NOMO-1 (cell line): ENCODE results near the gene ZBTB43.
"Not testable (repeated sequence)": the region's sequence is repeated elsewhere in the genome, so short reads cannot be mapped to it uniquely, and the experiment has no call there.

Experiments
- DNase-seq, 2 experiments: peaks; one replicate each; lab custom pipeline; 2025; ENCODE audit not compliant: unreplicated experiment in 2 of 2; lab: John Stamatoyannopoulos, UW

Gene ZBTB43

DNA sequence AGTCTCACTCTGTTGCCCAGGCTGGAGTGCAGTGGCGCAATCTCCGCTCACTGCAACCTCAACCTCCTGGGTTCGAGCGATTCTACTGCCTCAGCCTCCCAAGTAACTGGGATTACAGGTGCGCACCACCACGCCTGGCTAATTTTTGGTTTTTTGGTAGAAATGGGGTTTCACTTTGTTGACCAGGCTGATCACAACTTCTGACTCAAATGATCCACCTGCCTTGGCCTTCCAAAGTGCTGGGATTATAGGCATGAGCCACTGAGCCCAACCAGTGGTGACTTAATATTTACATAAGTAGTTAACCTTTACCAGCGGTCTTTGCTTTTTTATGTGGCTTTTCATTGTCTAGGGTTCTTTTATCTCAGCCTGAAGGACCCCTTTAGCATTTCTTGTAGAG, 19.2 kb downstream of the ZBTB43 start:
- DNase-seq = not testable (repeated sequence)

DNA sequence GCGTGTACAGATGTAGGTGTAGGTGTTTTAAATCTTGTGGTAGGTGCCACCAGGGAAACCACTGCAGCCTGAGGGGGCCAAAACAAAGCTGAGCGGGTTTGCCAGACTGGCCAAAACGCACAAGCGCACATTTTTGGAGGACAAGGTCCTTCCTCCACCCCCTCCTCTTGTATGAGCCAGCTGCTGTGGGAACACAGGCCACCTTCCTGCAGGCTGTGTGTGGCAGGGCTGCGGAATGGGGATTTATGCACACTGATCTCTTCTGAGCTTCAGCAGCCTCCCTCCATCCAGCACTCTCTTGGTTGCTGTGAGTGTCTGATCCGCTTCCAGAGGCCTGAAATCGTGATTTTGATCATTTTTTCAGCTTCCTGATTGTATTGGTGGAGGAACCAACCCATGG, 22.4 kb downstream of the ZBTB43 start:
- DNase-seq = no peak

DNA sequence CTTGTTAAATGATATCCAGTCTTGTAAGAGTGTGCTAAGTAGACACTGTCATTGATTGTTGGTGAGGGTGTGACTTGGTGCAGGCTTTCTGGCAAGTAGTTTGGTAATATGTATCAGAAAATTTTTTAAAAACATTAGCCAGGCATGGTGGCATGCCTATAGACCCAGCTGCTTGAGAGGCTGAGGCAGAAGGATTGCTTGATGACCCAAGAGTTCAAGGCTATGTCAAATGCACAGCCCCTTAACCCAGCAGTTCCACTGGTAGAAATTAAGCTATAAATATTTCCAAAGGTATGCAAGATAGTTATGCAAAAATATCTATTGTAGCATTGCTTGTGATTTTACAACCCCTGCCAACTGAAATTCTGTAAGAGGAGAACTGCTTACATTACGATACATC, 24.2 kb downstream of the ZBTB43 start:
- no peak for DNase-seq

DNA sequence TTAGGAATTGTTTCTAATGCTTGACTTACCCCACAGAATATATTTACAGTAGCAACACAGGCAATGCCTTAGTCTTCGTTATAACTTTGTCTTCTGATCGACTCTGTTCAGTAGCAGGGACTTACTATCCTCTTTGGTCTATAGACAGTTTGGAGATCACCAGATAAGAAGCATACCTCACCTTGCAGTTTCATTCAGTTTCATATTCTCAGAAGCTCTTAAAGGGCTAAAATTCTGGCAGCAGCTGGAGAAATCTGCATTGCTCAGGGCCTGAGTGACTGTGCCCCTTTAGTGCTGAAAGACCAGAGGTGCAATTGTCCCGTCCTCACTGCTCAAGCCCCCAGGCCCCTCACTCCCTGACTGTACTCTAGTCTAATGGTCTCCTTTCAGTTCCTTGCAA, 26.0 kb downstream of the ZBTB43 start:
- DNase-seq = no peak

DNA sequence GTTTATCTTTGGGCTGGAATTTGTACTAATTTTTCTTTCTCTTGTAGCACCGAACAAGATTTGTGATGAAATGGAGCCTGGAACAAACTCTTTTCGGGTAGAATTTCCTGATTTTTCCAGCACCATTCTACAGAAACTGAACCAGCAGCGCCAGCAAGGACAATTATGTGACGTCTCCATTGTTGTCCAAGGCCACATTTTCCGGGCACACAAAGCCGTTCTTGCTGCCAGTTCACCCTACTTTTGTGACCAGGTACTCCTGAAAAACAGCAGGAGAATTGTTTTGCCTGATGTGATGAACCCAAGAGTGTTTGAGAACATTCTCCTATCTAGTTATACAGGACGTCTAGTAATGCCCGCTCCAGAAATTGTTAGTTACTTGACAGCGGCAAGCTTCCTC, 27.6 kb downstream of the ZBTB43 start:
- DNase-seq = no peak

DNA sequence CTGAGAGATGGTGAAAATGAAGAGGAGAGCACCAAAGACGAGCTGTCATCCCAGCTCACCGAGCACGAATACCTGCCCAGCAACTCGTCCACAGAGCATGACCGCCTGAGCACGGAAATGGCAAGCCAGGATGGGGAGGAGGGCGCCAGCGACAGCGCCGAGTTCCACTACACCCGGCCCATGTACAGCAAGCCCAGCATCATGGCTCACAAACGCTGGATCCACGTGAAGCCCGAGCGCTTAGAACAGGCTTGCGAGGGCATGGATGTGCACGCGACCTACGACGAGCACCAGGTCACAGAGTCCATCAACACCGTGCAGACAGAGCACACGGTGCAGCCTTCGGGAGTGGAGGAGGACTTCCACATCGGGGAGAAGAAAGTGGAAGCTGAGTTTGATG, 28.2 kb downstream of the ZBTB43 start:
- DNase-seq = no peak

DNA sequence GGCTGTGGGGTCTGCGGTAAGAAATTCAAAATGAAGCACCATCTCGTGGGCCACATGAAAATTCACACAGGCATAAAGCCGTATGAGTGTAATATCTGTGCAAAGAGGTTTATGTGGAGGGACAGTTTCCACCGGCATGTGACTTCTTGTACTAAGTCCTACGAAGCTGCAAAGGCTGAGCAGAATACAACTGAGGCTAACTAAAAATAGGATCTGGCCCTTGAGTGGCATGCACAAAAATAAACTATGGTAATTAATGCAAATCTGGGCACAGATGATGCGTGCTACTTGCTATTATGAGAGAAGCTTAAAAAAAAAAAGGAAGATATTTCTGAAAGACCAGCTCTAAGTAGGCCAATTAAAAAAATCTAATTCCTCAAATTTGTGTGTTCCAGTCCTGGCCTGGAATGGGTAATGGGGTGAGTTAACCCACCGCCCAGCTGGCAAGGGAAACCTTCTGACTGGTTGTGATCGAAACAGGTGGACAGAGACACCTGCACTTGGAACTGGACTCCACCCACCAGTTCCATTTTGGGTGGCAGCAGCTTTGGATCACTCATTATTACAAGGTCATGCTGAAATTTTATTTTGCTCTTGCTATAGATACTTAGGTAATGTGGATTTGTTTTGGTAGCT, 29.0 kb downstream of the ZBTB43 start:
- no peak for DNase-seq

DNA sequence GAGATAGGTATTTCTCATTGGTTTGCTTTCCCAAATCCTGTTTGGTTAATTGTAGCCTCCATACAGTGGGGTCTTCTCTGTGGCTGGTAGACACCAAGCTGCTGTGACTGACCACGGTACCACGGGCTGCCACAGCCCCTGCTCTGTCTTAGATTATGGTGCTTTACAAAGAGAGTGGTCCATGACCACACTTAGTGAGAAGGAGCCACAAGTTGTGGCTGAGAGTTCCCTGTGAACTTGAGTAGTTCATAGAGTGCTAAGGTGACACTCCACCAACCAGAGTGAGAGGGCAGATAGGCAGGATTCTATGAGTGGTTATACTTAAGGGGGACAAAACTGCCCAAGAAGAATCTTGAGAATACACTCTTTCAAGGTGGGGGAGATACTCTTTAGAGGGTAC, 29.8 kb downstream of the ZBTB43 start:
- no peak for DNase-seq

DNA sequence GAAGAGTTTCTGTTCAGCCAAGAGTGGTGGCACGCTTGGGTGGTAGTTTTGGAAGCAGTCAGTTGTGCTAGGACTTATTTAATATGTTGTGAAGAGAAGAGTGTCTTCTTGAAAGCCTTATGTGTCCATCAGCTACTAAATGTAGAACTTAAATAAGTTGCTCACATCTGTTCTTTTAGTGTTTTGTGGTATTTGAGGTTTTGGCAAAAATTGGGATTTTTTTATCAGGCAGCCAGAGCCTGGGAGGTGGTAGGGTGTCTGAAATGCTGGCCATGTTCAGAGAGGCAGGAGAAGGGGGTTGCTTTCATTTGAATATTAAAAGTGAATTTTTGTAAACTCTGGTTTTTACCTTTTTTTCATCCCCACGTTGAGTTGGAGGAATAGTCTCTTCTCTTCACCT, 31.4 kb downstream of the ZBTB43 start:
- no peak for DNase-seq

DNA sequence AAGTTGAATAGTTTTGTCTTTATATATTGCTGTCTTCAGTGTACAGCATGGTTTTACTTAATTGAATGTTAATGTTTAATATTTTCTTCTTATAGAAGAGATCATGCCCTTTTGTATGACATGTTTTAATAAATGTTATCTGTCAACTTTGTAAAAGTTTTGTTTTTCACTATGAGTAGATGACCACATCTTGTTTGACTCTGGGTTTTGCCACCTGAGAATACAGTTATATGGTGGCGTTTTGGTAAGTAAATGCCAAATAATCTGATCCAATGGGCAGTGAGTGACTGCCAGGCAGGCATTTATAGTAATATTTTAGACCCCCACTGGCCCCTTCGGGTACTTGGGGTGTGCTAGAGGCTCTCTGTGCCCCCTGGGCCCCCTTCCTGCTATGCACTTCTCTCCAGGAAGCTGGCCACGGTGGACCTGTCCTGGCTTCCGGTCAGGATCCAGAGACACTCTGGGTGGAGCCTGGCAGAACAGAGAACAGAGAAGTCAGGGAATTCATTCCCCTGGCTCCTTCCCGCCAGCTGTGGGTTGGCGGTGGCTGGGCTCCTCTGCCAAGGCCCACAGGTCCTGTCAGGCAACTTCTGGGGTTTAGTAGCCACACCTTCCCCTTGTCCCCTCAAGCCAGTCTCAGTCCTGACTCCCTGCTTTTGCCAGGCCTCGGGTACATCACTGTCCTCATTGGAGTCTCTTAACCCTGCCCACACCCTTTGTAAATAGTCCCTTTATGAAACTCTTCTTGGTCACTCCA, 33.4 kb downstream of the ZBTB43 start:
- DNase-seq = no peak

DNA sequence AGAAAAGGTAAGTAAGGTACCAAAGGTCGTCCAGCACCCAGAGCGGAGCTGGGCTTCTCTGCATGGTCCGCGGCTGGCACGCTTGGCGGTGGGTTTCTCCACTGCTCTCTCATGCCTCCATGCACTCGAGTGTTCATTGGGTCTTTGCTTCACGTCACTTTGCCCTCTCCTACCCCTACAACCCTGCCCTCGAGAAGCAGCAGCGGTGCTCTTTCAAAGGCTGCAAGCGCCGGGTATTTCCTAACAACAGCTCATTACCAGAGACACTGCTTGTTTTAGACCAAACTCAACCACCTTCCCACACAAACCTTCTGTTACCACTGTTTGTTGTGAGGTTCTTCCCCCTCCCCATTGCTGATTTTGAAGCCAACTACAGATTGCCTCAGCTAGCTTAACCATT, 34.1 kb downstream of the ZBTB43 start:
- no peak for DNase-seq

DNA sequence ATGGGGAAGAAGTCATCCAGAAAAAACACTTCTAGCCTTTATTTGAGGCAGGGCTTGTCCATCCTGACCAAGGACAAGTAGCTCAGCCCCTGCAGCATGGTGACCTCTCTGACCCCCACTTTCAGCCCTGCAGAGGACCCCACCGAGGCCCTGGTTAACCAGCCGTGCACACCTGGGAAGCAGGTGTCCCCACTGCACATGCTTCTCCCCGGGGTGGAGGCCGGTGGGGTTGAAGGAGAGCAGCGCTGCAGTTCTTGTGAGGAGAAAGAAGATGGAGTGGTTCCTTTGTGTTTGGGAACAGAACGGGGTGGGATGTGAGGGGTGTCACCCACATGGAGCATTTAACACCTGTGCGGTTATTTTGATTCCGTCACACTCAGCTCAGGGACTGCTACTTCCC, 34.5 kb downstream of the ZBTB43 start:
- no peak for DNase-seq

DNA sequence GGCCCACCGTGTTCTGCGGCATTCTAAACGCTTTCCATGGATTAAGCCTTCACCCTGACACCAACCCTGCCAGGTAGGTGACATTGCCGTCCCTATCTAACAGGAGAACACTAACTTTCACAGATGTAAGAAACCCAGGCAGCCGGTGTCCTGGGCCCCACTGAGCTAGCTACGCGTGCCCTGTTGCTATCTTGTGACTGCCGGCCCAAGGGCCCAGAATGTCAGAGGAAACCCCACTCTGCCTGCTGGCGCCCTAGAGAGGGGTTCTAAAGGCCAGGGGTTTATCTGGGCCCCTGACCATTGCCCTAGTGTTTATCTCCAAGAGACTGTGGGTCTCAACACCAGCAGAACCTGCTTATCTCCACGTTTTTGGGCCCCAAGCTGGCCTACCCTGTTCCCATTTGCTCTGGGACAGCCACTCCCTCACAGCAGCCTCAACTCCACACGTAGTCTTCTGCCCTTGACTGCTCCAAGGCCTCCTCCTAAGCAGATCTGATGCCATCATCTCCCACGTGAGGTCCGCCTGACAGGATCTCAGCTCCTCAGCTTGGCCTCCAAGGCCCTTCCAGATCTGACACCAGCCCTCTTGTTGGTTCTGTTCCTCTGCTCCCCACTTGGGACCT, 37.5 kb downstream of the ZBTB43 start:
- DNase-seq = no peak

DNA sequence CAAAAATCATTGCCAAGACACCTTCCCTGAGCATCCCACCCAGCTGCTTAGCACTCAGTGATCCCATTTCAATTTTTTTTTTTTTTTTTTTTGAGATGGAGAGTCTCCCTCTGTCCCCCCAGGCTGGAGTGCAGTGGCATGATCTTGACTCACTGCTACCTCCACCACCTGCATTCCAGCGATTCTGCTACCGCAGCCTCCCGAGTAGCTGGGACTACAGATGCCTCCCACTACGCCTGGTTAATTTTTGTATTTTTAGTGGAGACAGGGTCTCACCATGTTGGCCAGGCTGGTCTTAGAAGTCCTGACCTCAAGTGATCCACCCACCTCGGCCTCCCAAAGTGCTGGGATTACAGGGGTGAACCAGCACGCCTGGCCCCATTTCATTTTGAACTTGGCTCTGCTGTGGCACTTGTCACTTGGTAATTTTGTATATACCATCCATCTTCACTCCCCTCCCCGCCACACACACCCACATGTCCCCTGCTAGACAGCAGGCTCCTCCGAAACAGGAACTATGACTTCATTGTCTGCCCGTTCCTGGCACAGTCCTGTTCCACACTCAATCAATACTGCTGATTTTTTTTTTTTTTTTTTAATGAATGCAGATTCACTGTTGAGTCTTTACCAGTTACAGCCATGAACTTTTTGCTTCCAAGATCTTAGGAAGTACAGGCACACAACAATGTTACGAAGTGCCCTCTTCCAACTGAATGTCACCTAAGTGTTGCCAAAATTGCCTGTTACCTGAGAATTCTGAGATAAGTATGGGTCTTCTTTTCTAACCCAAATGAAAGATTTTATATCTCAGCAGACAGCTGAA, 38.3 kb downstream of the ZBTB43 start:
- DNase-seq = peak; percentile 37 to 38

DNA sequence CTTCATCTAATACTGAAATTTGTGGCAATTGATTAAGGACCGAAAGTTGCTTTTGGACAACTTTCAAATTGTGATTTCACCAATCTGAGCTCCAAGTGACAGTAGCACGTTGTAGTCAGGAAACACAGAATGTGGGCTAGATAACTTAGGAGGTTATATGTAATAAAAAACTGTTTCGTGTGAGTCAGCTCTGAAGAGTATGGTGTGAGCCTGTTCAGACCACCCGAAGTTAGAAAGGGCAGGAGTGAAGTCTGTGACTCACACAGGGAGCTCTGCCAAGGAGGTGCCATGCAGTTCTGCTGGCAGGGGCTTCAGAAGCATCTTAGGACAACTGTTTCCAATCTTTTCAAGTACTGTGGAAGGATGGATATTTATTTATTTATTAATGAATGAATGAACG, 39.2 kb downstream of the ZBTB43 start:
- DNase-seq = no peak

DNA sequence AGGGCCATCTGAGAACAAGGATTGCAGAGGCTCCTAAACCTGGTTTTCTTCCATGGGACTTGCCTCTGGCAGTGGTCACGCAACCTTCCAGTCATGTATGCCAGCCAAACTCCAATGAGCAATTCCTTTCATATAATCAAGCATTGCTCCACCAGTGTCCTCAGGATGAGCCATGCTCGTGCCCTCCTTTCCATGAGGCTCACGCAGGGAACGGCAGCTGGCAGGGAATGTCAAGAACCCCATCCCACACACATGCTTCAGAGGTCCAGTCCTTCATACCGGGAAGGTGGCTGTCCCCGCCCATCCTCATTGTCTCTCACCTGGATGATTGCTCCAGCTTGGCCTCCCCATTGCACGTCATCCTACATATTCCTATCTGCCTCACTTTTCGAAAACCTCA, 42.2 kb downstream of the ZBTB43 start:
- no peak for DNase-seq

DNA sequence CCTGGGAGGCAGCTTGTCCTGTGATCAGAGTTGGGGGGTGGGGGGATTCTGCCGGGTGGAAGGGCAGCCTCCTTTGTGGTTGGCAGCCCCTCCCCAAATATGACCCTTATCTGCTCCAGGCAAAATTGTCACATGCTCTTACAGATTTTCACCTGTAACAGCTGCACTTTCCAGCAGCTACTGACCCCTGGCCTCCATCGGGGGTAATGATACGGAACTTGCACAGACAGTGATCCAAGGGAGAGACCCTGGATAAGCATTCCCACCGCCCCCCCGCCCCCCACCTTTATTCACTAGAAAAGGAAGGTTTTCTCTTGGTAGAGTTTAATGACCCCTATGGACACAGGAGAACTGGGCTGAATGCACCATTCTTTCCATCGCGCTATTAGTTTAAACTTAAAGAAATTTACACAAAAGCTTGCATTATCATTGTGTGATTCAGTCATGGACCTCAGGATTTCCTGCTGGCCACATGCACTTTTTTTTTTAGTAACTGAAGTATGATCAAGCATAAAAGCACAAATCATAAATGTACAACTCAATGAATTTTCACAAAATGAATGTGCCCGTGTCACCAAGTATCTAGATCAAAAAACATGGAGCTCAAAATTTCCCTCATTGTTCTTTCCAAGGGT, 44.9 kb downstream of the ZBTB43 start:
- DNase-seq = no peak

DNA sequence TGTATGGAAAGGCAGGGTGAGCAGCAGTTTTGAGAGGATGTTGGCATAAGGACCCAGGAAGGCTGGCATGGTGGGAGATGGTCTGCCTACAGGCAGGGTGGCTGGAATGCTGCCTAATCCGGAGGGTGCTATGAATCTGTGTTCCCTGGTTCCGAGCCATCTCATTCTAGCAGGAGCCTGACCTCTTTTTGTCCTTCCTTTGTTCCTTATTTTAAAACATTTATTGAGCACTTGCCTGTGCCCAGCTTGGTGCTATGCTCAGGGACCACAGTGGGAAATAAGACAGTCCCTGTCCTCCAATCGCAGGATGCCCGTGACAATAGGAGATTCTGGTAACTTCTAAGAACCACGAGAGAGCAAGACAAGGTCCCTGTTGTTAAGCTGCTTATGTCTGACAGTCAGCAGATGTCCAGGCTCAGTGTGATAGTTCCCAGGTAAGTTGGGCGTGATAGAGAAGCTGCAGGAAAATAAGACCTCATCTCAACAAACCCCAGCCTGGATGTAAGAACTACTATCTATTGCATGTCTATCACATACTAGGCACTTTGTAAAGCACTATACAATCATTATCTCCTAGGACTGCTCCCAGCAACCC, 46.5 kb downstream of the ZBTB43 start:
- DNase-seq = no peak

DNA sequence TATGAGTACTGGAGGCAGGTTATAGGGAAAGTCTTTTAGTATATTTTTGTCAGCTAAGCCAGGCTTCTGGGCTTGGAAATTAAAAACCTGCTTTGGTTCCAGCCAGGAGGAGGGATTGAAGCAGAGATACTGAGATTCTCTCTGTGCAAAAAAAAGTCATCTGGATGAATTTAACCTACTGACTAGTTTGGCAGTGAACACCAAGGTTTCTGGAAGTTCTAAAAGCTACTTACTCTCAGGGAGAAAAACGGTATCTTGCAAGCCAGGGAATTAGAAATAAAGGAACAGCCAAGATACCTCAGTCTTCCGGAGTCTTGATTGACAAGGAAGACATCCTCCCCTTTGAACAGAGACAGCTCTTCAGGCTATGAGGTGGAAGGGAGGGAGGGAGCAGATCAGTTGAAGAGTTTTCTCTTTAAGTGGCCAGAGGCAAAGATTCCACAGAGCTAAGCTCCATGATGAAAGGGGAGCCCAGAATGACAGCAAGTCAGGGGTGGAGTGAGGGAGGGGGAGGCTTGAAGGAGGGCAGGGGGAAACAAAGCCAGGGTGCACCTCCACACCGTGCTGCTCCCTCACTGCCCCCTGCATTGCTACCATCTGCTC, 47.3 kb downstream of the ZBTB43 start:
- DNase-seq = no peak

DNA sequence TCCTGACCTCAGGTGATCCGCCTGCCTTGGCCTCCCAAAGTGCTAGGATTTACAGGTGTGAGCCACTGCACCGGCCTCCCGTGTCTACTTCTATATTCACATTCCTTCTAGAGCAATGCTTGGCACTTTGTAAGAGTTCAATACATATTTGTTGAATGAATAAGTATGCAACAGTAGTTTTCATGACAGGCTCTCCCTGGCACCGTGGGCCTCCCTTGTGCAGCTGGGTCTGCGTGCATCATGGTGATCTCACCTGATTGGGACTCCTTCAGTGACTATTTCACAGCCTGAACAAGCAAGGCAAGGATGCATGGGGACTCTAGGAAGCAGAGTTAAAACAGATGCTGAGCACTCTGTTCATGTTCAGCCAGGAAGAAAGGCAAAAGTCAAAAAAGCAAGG, 48.8 kb downstream of the ZBTB43 start:
- DNase-seq = no peak
